GM18870 (cell line): Measurements from ENCODE around the gene USH1G.
"Not testable (repeated sequence)": the region's sequence is repeated elsewhere in the genome, so short reads cannot be mapped to it uniquely, and the experiment has no call there.

Experiments
- ATAC-seq: cut with Tn5 transposase; IDR thresholded peaks from one replicate; pipeline ENCODE4 v1.9.1; 2021; ENCODE audit warnings: moderate library complexity; ENCODE audit not compliant: unreplicated experiment

USH1G gene

DNA sequence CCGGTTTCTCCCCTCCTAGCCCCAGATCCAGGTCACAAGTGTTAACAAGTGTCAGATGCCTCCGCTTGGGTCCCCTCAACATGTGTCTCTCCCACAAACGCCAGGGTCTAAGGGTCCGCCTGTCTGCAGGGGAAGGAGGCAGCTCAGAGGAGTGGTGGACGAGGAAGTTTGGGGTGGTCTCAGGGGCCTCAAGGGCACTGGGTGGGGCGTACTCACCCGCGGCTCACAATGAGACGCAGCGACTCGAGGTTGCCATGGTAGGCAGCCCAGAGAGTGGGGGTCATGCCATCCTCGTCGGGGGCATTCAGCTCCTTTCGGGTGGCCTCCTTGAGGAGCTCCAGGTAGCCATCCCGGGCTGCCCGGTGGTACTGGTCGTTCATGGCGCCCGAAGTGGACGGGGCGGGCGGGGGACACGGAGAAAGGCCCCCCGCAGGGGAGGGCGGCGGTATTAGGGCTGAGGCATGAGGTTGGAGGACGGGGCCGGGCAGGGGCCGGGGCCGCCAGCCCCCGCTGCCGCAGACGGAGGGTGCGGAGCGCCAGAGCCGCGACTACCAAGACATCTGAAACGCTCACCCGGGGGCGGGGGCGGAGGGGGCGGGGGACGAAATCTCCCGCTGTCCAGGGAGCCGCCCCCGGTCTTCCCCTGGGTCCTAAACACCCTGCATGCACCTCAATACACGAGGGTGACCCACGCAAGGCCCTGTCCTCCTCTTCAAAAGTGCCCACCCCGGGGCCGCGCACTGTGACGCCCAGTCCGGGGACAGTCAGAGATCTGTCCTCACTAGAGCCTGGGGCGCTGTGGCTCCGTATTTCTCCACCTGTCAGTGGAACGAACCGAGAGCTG is at the start of gene USH1G:
Gene USH1G, minus strand, starts transcription at position 562 of the 844 bp plus-strand sequence. Its CDS starts 182 bp downstream, at position 380.
- ATAC-seq: no peak

DNA sequence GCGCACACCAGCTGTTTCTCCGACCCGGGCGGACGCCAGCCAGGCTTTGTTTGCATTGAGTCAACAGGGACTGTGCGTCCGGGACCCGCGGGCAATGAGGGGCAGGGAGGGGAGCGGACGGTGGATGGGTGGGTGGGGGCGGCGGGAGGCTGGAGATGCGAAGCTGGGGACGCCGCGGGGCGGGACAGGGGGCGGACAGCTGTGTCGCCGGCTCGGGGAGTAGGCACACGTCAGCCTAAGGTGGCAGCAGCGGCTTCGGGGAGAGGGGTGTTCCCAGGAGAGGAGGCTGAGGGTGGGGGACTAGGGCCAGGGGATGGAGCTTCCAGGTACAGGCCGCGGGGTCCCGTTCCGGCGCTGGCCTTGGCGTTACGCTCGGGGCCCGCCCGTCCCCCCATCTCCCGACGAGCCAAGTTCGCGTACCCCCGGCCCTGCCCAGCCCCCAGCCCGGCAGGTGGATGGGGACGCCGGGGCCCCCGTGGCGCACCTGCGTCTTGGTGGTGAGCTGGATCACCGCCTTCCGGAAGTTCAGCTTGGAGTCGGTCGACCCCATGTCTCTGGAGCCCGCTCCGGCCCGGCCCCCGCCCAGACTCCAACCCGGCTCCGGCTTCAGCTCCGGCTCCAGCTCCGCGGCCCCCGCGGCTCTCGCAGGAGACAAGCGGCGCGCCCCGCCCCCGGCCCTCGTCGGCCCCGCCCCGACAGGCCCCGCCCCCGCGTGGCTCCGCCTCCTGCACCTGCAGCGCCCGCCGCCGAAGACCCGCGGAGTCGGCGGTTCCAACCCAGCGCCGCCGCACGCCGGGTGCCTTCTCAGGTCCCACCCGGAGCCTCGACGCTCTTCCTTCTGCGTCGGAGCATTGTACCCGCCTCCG is 49.3 kb upstream of the USH1G start, which contains the start of gene HID1:
Gene HID1, minus strand, starts transcription at position 653 of the 866 bp plus-strand sequence. Its CDS starts 103 bp downstream, at position 550.
- no peak for ATAC-seq

DNA sequence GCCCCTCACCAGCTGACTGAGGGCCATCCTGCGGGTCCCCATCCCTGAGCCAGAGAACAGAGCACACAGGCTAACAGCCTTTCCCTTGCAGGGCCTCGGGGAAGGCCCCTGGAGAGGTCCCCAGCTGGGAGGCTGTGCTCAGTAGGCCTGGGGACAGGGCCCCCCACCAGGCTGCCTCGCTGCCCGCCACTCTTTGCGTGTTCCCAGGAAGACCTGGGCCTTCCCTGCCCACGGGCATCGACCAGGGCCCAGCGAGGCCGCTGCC is 48.7 kb upstream of the USH1G start:
- no peak for ATAC-seq

DNA sequence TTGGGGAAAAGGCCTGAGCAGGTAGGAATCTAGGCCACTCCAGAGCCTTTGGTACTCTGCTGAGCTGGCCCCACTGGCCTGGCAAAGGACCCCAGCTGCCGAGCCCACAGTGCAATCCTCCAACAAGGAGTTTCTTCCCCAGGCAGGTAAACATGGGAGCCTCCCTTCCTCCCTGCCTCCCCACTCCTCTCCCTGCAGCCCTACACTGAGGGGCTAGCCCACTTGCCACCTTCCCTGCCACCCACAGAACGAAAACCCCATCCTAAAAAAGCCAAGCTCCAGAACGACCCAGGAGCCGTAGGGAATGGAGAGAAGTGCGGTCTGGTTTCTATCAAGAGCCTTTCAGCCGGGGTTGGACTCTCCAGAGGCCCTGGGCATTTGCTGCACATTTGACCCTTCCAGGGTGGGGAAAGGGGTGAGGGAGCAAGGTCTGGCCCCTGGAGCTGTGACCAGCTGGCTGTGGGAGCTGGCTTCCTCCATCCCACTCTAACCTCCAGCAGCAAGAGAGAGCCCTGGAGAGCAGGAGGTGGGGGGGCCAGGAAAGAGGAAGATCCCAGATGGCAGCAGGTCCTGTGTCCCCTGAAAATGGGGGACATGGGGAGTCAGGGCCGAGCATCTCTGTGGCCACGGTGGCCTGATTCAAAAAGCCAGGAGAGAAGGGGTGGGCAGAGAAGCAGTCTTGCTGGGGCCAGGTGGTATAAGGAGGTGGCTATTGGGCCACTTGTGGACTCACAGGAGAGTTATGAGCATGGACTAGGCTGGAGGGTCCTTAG is 48.2 kb upstream of the USH1G start:
- ATAC-seq: no peak

DNA sequence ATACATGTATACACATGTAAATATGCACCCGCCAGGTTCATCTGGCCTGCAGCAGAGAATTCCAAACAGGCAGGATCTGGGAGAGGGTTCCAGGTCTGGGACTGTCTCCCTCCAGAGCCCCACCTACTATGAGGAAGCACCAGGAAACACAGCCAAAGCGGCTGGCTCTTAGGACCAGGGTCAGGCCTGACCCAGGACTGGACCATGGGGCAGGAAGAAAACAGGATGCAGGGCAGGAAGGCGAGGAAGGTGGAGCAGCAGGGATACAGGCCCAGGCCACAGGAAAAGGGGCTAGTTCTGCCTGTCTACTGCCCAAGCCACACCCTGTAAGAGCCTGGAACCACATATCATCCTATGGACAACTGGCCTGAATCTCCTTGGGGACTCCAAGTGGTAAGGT is 47.3 kb upstream of the USH1G start:
- ATAC-seq: no peak

DNA sequence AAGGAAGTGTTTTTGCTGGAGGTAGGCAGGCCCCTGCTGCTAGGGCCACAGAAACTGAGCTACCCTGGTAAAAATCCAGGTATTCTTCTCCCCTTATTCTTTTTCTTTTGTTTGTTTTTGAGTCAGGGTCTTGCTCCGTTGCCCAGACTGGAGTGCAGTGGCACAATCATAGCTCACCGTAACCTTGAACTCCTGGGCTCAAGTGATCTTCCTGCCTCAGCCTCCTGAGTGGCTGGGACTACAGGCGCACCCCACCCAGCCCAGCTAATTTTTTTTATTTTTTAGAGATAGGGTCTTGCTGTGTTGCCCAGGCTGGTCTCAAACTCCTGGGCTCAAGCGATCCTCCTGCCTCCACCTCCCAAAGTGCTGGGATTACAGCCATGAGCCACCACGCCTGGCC is 46.4 kb upstream of the USH1G start:
- not testable (repeated sequence) for ATAC-seq

DNA sequence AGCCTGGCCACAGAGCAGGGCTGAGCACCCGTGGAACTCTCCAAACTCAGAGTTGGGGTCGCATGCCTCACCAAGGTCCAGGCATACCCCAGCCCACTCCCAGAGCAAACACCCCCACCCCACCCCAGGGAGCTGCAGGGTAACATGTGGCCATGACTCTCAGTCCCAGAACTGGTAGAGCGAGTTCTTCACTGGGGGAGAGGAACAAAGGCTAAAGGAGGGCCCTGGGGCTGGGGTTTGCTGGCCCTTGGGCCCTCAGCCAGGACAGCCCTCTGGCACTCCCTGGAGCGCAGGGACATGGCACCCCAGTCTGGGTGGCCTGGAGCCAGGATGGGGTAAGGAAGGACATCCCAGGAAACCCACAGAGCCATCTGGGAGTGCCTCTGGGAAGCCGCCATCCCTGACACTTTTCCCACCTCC is 45.3 kb upstream of the USH1G start:
- ATAC-seq: no peak

DNA sequence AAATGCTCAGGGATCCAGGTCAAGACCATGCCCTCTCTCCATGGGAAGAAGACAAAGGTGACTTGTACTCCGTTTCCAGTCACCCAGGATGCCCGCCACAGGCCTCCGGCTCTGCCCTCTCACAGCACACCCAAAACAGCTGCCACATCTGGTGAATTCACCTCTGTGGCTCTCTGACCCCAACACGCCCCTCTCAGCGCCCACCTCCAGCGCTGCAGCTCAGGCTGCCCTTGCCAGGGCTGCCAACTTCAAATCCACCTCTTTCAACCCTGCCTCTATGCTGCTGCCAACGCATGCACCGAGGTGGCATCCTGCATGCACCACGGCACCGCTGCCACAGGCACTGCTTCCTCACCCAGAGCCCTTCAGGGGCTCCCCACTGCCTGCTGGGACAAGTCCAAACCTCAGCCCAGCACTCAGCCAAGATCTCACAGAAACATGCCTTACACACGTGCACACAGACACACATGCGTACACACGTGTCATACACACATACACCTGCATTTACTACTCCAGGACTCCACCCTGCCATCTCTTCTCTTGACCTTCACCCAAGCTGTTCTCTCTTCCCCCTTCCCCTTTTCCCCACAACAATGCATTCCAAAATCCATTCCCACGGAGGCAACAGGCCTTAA is 42.0 kb upstream of the USH1G start:
- no peak for ATAC-seq

DNA sequence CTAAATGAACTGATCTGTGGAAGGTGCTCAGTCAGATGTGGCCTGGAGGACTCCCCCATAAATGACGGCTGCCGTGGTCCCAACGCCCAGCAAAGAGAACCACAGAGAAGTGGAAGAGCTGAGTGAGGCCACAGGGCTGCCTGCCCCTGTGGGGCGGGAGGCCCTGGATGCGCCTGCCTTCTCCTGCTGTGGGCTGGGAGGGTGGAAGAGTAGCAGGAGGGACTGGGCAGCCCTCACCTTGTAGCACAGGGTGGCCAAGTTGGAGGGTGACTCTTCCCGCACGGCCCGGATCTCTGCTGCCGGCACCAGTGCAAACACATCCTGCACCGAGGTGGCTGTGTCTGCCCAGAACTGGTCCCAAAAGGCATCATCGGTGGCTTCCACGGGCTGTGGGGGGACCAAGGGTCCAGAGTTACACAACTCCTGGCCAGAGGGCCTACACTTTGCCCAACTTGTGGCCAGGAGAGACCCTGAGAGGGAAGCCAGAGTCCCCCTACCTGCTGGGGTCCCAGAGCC is 41.2 kb upstream of the USH1G start:
- ATAC-seq: no peak

DNA sequence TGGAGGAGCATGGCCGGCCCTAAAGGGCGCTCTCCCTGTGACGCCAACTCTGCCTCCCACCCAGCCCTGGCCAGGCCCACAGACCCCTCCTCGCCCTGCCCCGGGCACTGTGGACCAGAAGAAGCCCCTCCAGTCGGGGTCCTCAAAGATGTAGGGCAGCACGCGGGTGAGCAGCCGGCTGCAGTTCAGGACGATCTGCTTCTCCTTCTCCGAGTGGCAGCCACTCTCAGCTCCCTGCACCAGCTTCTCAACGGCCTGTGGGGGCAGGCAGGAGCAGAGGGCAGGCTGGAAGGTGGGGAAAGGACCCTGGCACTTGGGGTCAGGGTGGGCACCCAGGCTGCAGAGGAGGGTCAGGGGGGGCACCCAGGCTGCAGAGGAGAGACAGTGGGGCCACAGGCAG is 40.6 kb upstream of the USH1G start:
- no peak for ATAC-seq

DNA sequence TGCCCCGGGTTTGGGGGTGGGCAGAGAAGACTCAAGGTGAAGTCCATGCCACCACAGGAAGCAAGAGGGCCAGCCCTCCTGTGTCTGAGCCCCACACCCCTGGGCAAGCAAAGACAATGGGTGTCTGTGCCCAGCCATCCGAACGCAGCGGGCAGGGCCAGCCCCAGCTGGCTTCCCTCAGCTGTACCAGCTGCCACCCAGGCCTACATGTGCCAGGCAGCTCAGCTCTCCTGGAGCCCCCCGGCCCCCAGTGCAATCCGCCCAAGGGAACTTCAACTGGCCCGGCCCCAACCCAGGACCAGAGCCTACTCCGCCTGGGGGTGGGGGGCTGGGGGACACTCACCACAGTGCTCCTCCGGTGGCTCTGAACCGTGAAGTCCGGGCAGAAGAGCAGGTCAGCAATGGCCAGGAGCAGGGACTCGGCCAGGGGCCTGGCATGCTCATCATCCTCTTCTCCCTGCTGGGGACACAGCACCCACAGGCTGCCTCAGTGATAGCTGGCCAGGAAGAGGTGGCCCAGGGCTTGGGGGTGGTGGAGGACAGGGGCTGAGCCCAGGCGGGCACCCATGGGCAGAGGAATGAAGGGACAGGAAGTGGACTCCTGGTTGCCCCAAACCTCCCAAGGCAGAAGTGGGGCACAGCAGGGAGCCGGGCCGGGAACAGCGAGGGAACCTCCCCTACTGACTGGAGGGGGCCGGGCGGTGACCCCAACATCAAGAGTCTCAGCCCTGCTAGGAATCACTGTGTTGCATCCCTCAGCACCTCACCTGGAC is 39.8 kb upstream of the USH1G start:
- no peak for ATAC-seq

DNA sequence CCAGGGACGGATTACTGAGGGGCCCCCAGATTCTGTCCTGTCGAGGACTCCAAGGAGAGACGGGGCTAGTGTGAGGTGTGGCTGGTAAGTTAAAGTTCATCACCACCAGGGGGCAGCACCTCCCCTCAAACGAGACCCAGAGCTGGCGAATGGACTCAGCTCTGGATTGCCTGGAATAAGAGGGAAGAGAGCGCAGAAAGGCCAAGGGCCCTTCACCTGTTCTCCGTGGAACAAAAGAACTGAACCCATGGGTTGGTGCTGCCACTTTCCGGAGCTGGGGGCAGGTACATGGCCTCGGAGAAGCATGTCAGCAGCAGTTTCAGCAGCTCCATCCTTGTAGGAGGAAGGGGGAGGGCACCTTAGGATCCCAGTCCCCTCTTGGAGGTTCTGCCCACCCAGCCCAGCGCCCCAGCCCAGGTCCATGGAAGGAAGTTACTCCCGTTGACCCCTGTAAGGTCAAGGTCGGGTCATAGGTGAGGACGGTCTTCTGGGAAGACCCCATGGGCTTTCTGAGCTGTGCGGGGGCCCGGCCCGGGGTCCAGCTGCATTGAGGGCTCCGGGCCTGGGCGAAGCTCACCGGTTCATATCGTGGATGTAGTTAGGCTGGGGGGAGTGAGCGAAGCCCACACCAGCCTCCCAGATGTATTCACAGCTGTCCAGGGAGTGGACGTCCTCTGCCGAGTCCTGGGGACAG is 38.7 kb upstream of the USH1G start:
- no peak for ATAC-seq

DNA sequence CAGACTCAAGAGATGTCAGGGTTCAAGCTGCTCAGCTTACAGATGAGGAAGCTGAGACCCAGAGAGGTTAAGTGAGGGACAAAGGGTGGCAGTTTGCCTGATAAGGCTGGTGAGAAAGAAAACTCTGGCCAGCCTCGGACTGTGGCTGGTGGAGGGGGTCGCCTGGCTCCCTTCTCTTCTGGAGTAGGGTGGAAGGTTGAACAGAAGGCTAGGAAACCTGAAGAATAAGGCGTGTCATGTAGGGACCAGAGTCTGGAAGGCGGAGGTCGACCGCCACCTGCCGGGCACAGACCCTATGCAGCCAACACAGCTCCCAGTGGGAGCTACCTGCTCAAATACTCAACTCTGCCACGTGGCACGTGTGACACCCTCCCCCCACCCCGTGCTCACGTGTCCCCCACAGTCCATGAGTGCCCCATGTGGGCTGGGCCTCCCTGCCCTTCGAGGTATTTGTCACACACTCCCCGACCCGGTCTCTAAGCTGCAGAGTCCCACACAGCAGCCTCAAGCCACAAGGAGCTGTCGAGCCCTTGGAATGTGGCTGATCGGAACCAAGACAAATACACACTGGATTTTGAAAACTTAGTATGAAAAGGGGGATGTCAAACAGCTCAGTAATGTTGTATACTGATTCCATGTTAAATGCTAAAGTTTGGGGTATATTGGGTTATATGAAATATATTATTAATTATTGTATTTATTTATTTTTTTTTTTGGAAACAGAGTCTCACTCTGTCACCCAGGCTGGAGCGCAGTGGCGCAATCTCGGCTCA is 37.7 kb upstream of the USH1G start:
- no peak for ATAC-seq

DNA sequence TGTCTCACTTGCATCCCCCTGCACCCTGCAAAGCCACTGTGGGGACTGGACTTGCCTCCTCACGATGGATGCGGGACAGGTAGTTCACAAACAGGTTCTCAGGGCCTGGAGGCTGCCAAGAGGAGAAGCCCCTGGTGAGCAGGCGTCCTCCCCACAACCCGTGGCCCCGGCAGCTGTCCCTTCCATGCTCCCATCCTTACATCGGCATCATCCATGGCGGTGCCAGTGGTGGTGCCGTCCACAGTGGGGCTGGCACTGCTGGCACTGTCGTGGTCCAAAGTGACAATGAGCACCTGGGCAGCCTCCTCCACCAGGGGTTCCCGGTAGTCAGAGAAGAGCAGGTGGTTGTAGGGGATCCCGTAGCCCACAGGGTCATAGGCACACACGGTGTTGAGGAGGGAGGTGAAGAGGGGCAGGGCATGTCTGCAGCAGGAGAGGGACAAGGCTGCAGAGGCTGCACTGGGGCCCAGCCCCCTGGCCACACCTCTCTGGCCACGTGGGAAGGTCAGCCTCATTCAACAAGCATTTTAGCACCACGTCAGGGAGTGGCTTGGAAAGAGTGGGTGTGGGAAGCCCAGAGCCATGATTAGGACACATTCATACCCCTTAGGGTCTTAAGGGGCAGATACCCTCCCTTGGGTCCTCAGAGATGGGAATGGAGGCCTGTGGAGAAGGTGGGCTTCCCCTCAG is 36.9 kb upstream of the USH1G start:
- ATAC-seq: no peak

DNA sequence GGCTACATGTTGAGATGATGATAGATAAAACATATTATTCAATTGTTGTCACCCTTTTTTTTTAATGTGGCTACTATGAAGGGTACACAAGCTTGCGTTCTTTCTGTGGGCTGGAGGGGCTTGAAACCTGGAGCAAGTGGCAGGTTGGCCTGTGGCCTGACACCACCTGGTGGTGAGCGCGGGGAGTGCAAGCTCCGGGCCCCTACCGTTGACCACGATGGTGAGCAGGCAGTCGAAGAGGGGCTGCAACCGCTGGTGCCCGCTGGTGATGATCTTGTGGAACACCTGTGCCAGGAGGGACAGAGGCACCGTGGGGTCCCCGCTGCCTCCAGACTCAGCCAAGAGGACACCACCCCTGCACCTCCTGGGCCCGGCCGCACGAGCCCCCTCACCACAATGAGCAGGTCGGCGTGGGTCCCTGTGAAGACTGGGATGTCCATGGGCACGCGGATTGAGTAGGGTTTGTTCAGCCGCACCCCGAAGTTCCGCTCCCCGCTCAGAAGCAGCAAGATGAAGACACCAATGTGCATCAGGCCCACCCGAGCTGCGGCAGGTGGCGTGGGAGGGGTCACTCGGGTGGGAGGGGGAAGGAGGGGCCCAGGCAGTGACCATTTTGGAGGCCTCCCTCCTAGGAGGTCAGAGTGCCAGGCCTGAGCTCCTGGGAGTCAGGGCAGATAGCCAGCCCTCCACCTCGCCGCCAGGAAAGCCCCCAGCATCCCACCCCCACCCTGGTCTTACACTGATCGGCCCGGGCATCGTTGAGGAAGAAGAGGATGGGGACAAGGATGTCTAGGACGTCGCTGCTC is 35.1 kb upstream of the USH1G start:
- ATAC-seq: no peak

DNA sequence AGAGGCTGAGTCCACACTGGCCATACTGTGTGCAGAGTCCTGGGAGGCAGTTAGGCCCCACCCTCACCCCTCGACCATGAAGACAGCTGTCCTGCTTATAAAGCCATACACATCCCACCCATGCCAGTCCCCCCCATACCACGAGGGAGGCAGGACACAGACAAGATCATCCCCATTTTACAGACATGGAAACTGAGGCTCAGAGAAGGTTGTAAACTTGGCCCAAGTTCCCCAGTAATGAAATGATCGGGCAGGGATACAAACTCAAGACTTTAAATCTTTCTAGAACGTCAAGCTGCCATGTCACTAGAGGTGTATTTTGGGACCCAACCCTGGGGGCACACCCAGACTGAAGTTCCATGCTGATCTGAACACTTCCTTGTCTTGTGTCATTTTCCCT is 33.0 kb upstream of the USH1G start:
- ATAC-seq: no peak
